ENCODE data around the gene CRK.

Gene CRK

DNA sequence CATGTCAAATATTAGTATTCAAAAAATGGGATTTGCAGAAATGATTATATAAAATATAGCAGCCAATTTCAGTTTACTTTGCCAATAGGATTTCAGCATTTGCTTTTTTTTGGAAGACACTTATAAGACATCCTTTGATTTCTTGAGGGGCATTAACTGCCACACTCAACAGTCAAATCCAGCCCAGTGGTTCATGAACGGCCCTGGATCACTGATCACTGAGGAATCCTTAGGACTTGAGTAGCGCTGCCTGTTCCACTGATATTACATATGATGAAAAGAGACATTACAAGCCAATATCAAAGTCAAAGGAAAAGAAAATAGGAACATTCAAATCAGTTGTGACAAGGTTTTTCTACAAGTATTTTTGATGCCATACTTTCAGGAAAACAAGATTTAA, 35.1 kb downstream of the CRK start:
- TF ChIP-seq SIN3A (IDR thresholded peaks at IDR 0.05; ENCODE audit: borderline replicate concordance, insufficient read depth, low read length) (no peak), POLR2AphosphoS5 (IDR thresholded peaks at IDR 0.05; ENCODE audit: low read depth, low read length) (0 out of 2 replicates have a peak, but pooled peaks have one; percentile 24)

DNA sequence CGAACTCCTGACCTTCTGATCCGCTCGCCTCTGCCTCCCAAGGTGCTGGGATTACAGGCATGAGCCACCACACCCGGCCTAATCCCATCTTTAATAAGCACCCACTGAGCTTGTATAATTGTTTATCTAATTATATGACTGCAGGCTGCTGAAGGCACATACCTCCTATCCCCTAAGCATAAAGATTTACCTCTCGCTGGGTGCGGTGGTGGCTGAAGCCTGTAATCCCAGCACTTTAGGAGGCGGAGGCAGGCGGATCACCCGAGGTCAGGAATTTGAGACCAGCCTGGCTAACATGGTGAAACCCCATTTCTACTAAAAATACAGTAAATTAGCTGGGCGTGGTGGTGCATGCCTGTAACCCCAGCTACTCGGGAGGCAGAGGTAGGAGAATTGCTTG, 35.9 kb downstream of the CRK start:
- TF ChIP-seq TAF1 (IDR thresholded peaks at IDR 0.05; ENCODE audit: borderline replicate concordance, insufficient read depth, low read length): no peak

DNA sequence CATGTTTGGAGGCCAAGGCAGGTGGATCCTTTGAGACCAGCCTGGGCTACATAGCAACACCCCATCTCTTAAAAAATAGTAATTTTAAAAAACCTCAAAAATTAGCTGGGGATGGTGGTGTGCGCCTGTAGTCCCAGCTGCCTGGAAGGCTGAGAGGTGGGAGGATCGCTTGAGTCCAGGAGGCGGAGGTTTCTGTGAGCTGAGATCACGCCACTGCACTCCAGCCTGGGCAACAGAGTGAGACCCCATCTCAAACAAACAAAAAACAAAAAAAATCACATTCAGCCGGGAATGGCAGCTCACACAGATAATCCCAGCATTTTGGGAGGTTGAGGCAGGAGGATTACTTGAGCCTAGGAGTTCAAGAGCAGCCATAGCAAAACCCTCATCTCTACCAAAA, 39.6 kb downstream of the CRK start:
- TF ChIP-seq POLR2AphosphoS5 (IDR thresholded peaks at IDR 0.05; ENCODE audit: low read depth, low read length): no peak; the same call in 1 of the 2 replicates
- no peak for TF ChIP-seq SIN3A (IDR thresholded peaks at IDR 0.05; ENCODE audit: borderline replicate concordance, insufficient read depth, low read length)
- TF ChIP-seq FOXP2 (optimal IDR thresholded peaks at IDR 0.05; ENCODE audit: borderline replicate concordance, extremely low read depth, extremely low read length, insufficient read depth): no peak
- TF ChIP-seq, protein P1, sequence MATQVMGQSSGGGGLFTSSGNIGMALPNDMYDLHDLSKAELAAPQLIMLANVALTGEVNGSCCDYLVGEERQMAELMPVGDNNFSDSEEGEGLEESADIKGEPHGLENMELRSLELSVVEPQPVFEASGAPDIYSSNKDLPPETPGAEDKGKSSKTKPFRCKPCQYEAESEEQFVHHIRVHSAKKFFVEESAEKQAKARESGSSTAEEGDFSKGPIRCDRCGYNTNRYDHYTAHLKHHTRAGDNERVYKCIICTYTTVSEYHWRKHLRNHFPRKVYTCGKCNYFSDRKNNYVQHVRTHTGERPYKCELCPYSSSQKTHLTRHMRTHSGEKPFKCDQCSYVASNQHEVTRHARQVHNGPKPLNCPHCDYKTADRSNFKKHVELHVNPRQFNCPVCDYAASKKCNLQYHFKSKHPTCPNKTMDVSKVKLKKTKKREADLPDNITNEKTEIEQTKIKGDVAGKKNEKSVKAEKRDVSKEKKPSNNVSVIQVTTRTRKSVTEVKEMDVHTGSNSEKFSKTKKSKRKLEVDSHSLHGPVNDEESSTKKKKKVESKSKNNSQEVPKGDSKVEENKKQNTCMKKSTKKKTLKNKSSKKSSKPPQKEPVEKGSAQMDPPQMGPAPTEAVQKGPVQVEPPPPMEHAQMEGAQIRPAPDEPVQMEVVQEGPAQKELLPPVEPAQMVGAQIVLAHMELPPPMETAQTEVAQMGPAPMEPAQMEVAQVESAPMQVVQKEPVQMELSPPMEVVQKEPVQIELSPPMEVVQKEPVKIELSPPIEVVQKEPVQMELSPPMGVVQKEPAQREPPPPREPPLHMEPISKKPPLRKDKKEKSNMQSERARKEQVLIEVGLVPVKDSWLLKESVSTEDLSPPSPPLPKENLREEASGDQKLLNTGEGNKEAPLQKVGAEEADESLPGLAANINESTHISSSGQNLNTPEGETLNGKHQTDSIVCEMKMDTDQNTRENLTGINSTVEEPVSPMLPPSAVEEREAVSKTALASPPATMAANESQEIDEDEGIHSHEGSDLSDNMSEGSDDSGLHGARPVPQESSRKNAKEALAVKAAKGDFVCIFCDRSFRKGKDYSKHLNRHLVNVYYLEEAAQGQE (IDR thresholded peaks at IDR 0.05; ENCODE audit: insufficient read depth in 1 of 2, low read depth in 2 of 2, low read length in 2 of 2): no peak
- no peak for TF ChIP-seq TAF1 (IDR thresholded peaks at IDR 0.05; ENCODE audit: borderline replicate concordance, insufficient read depth, low read length)

DNA sequence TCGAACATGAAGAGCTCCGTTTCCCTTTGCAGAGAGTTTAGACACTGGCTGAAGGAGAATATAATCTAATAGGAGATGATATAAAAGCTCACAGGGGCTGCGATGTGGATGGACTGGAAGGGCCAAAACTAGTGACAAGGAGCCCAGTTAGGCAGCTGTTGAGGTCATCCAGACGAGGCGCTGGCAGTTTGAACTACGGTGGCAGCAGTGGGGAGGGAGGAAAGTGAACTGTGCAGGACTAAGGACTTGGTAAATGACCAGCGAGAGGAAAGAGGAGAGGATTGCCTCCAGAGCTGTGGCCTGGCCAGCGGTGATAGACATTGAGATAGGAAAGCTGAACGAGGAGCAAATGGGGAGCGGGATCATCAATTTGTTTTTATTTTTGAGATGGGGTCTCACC, 41.4 kb downstream of the CRK start:
- TF ChIP-seq FOXP2 (optimal IDR thresholded peaks at IDR 0.05; ENCODE audit: borderline replicate concordance, extremely low read depth, extremely low read length, insufficient read depth) (no peak), TAF1 (IDR thresholded peaks at IDR 0.05; ENCODE audit: borderline replicate concordance, insufficient read depth, low read length) (no peak), SIN3A (IDR thresholded peaks at IDR 0.05; ENCODE audit: borderline replicate concordance, insufficient read depth, low read length) (no peak), POLR2AphosphoS5 (IDR thresholded peaks at IDR 0.05; ENCODE audit: low read depth, low read length) (no peak)
- TF ChIP-seq, protein P1 (IDR thresholded peaks at IDR 0.05; ENCODE audit: insufficient read depth in 1 of 2, low read depth in 2 of 2, low read length in 2 of 2): no peak

DNA sequence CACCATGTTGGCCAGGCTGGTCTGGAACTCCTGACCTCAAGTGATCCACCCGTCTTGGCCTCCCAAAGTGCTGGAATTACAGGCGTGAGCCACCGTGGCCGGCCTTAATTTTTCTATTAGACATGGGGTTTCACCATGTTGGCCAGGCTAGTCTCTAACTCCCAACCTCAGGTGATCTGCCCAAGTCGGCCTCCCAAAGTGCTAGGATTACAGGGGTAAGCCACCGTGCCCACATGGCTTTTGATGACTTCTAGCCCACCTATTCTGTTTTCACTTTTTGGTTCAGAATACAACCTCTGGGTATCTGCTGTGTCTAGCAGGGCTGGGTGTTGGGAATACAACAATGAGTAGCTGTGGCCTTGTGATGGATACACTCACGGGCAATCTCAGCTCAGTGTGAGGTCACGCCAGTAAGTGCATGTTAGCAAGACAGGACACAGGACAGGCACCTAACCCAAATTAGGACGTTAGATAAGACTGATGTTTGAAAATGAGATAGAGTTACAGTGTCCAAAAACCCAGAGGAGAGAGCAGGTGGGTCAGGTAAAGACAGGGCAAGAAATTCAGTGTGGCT, 41.9 kb downstream of the CRK start:
- TF ChIP-seq POLR2AphosphoS5 (IDR thresholded peaks at IDR 0.05; ENCODE audit: low read depth, low read length) (no peak), FOXP2 (optimal IDR thresholded peaks at IDR 0.05; ENCODE audit: borderline replicate concordance, extremely low read depth, extremely low read length, insufficient read depth) (no peak), TAF1 (IDR thresholded peaks at IDR 0.05; ENCODE audit: borderline replicate concordance, insufficient read depth, low read length) (no peak), SIN3A (IDR thresholded peaks at IDR 0.05; ENCODE audit: borderline replicate concordance, insufficient read depth, low read length) (no peak)
- TF ChIP-seq, protein P1 (IDR thresholded peaks at IDR 0.05; ENCODE audit: insufficient read depth in 1 of 2, low read depth in 2 of 2, low read length in 2 of 2): no peak

DNA sequence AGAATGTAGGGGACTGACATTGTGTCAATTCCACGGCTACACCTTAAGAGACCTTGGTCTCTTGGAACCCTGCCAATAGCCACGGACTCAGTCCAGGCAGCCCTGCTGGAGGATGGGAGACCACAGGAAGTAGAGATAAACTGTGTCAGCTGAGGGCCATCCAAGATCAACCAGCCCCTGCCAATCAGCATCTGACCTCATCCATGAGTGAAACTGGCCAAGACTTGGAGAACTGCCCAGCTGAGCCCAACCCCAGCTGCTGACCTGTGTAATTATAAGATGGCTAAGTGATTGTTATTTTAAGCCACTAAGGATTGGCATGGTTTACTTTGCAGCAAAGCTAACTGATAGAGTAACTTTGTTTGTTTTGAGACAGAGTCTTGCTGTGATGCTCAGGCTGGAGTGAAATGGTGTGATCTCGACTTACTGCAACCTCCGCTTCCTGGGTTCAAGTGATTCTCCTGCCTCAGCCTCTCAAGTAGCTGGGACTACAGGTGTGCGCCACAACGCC, 42.7 kb downstream of the CRK start:
- TF ChIP-seq, protein P1 (IDR thresholded peaks at IDR 0.05; ENCODE audit: insufficient read depth in 1 of 2, low read depth in 2 of 2, low read length in 2 of 2): peak in 1 of 2 experiments; percentile 68; a peak in 1 of 4 replicates
- peak; percentile 53; the same call in 1 of the 2 replicates for TF ChIP-seq TAF1 (IDR thresholded peaks at IDR 0.05; ENCODE audit: borderline replicate concordance, insufficient read depth, low read length)
- no peak; the same call in 1 of the 2 replicates for TF ChIP-seq SIN3A (IDR thresholded peaks at IDR 0.05; ENCODE audit: borderline replicate concordance, insufficient read depth, low read length)
- TF ChIP-seq POLR2AphosphoS5 (IDR thresholded peaks at IDR 0.05; ENCODE audit: low read depth, low read length): no peak
- peak; percentile 62 for TF ChIP-seq FOXP2 (optimal IDR thresholded peaks at IDR 0.05; ENCODE audit: borderline replicate concordance, extremely low read depth, extremely low read length, insufficient read depth)
